Renal cortical epithelial cell (primary cell): ENCODE results near the gene MCAM. TPM values are rescaled to one million over a fixed set of nuclear protein-coding genes. Genes with fewer than 3 reads are reported as not detected.
A peak's percentile ranks its signal among the peaks of the same experiment; 100 is the strongest.

ENCODE experiments used
- DNase-seq: peaks from one replicate; pipeline ENCODE4 v3.0.0-alpha.2; 2011; ENCODE audit warnings: low read depth
- total RNA-seq: library from RNA; depleted of rRNA; stranded (reverse); fragments of >200 nt; gene quantifications from 2 replicates; pipeline ENCODE4 v1.2.3, GENCODE V29; 2014

Gene MCAM
- total RNA-seq, 1 donor from 2014 or later: 559 TPM

DNA sequence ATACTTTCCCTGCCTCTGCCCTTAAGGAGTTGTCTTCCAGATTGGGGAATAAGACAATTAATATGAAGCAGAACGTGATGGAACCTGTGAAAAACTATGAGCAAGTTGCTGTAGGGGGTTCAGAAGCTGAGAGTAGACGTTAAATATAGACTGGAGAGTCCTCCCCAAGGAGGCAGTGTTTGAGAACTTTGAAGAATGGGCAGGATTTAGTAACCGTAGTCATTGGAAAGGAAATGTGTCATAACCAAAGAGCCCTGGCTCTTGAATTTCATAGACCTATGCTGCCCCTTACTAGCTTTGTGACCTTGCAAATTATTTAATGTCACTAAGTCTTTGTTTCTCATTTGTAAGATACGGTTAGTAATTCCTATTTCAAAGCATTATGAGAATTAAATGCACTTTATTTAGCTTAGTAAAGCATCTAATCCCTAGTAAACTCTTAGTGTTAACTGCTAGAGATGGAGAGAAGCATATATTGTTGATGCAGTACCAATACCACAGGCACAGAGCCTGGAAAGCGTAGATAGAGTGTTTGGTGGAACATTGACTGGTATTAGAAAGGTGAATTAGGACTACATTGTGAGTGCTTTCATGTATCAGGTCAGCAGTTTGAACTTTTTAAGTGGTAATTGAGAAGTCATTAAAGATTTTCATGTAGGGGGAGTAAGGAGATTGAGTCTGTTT, 54.1 kb downstream of the MCAM start:
- DNase-seq: peak; percentile 34

DNA sequence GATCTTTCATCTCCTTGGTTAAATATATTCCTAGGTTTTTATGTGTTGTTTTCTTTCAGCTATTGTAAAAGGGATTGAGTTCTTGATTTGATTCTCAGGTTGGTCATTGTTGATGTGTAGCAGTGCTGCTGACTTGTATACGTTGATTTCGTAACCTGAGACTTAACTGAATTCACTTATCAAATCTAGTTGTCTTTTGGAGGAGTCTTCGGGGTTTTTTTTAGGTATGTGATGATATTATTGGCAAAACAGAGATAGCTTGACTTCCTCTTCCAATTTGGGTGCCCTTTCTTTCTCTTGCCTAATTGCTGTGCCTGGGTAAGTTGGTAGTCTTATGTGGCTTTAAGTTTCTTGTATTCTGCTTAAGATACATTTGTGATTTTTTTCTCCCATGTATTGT, 57.9 kb downstream of the MCAM start:
- DNase-seq: no peak

Other genes starting within 250 kb of the MCAM start
- gene VPS11, start 249.3 kb downstream of the MCAM start, total RNA-seq: 15.8 and 29.3 TPM in 2 replicates
- 12.0 and 24.0 TPM in 2 replicates for gene HMBS, start 232.2 kb downstream of the MCAM start, total RNA-seq
- gene DPAGT1, start 215.3 kb downstream of the MCAM start, total RNA-seq: 22.1 and 42.9 TPM in 2 replicates
- 3.3 and 4.1 TPM in 2 replicates for gene C2CD2L, start 209.8 kb downstream of the MCAM start, total RNA-seq
- 11.5 and 20.8 TPM in 2 replicates for gene HINFP, start 195.6 kb downstream of the MCAM start, total RNA-seq
- 0.15 TPM in 1 of 2 replicates, not detected in the other for gene ABCG4, start 168.1 kb downstream of the MCAM start, total RNA-seq
- gene NLRX1, start 148.4 kb downstream of the MCAM start, total RNA-seq: 24.7 and 34.2 TPM in 2 replicates
- gene NHERF4, start 131.7 kb downstream of the MCAM start, total RNA-seq: 0.30 TPM in 1 of 2 replicates, not detected in the other
- 9.0 and 22.8 TPM in 2 replicates for gene CBL, start 110.8 kb downstream of the MCAM start, total RNA-seq
- gene RNF26, start 17.4 kb upstream of the MCAM start, total RNA-seq: 3.0 and 16.3 TPM in 2 replicates
- gene C1QTNF5, start 23.8 kb upstream of the MCAM start, total RNA-seq: 5.6 and 15.7 TPM in 2 replicates
- not detected in 2 replicates for gene MFRP, start 29.6 kb upstream of the MCAM start, total RNA-seq
- 3.6 and 9.7 TPM in 2 replicates for gene USP2, start 64.6 kb upstream of the MCAM start, total RNA-seq
- 15.3 and 20.7 TPM in 2 replicates for gene THY1, start 106.0 kb upstream of the MCAM start, total RNA-seq